ENCODE data around the gene MYO7B. TPM values are rescaled to one million over a fixed set of nuclear protein-coding genes. Genes with fewer than 3 reads are reported as not detected.

MYO7B gene
- total and polyA plus RNA-seq, 7 donors: 0.28 to 0.61 (median 0.49) TPM

- no peak for TF ChIP-seq CTCF (IDR thresholded peaks at IDR 0.05)
- ATAC-seq (peak; percentile 35 to 56 (median 44)), DNase-seq (no peak)
- WGBS, 3 donors: 29 to 51% (median 38%) methylated on average over 4 of the region's 4 CpGs
- H3K27ac ChIP-seq: peak overlapping the region; percentile 85
- intact Hi-C loops (cut with DNase I): no loop called here
- no peaks in the 10 kb centered on the region for H3K9me3 ChIP-seq
- H3K27me3 ChIP-seq (ENCODE audit: insufficient read depth in 3 of 3, low read length in 2 of 3): no peaks in the 10 kb centered on the region
- peaks cover 70% of the 10 kb centered on the region for H3K4me1 ChIP-seq
- H3K4me3 ChIP-seq: no peak overlapping the region
- H3K36me3 ChIP-seq (ENCODE audit: insufficient read depth in 1 of 2, low read depth in 1 of 2): peaks cover 3 to 25% of the 10 kb centered on the region in 2 donors
Measured at GRCh38 chr2:127508023-127508630, 27.4 kb upstream of the MYO7B start.

- ATAC-seq (peak; percentile 91 to 96 (median 93)), DNase-seq (peak; percentile 73 to 87)
- no peaks in the 10 kb centered on the region for H3K9me3 ChIP-seq
- intact Hi-C loops (cut with DNase I): no loop called here
- peak overlapping the region; percentile 85 for H3K27ac ChIP-seq
- H3K4me3 ChIP-seq: peak overlapping the region; percentile 20
- WGBS, 3 donors: 1 to 3% (median 2%) methylated on average over 3 of the region's 3 CpGs
- H3K36me3 ChIP-seq (ENCODE audit: insufficient read depth in 1 of 2, low read depth in 1 of 2): peaks cover 0 to 19% of the 10 kb centered on the region in 2 donors
- H3K27me3 ChIP-seq (ENCODE audit: insufficient read depth in 3 of 3, low read length in 2 of 3): no peaks in the 10 kb centered on the region
- TF ChIP-seq CTCF (IDR thresholded peaks at IDR 0.05): no peak
- H3K4me1 ChIP-seq: peaks cover 75% of the 10 kb centered on the region
Measured at GRCh38 chr2:127508631-127509034, 26.9 kb upstream of the MYO7B start.

GRCh38 chr2:127510073-127510472, 25.4 kb upstream of the MYO7B start:
- no peak for TF ChIP-seq CTCF (IDR thresholded peaks at IDR 0.05)
- DNase-seq: no peak
- 74 to 93% (median 81%) methylated on average over 2 of the region's 2 CpGs for WGBS, 3 donors
- Histone ChIP-seq H3K4me3 (no peak overlapping the region), H3K27ac (peak overlapping the region; percentile 85), H3K9me3 (no peaks in the 10 kb centered on the region), H3K4me1 (peaks cover 88% of the 10 kb centered on the region), H3K27me3 (ENCODE audit: insufficient read depth in 3 of 3, low read length in 2 of 3) (no peaks in the 10 kb centered on the region), H3K36me3 (ENCODE audit: insufficient read depth in 1 of 2, low read depth in 1 of 2) (peaks cover 0 to 5% of the 10 kb centered on the region in 2 donors)
- intact Hi-C loops (cut with DNase I): no loop called here
- ATAC-seq: no peak

- Histone ChIP-seq H3K27ac (peak overlapping the region; percentile 85), H3K27me3 (ENCODE audit: insufficient read depth in 3 of 3, low read length in 2 of 3) (no peaks in the 10 kb centered on the region), H3K36me3 (ENCODE audit: insufficient read depth in 1 of 2, low read depth in 1 of 2) (peaks cover 0 to 2% of the 10 kb centered on the region in 2 donors), H3K9me3 (no peaks in the 10 kb centered on the region), H3K4me1 (peaks cover 97% of the 10 kb centered on the region), H3K4me3 (no peak overlapping the region)
- TF ChIP-seq CTCF (IDR thresholded peaks at IDR 0.05): no peak
- no peak for DNase-seq
- intact Hi-C loops (cut with DNase I): no loop called here
- no peak for ATAC-seq
- 79 to 84% (median 82%) methylated on average over 6 of the region's 6 CpGs for WGBS, 3 donors
Measured at GRCh38 chr2:127511090-127511695, 24.3 kb upstream of the MYO7B start.

All from psoas muscle (tissue), 8 donors.